ENCODE measurements around the gene GALNT17. TPM values are rescaled to one million over a fixed set of nuclear protein-coding genes. Genes with fewer than 3 reads are reported as not detected.

Gene GALNT17
- total RNA-seq, 4 donors from 2014 or later, result 0.63 to 7.5 (median 3.1) TPM

DNA sequence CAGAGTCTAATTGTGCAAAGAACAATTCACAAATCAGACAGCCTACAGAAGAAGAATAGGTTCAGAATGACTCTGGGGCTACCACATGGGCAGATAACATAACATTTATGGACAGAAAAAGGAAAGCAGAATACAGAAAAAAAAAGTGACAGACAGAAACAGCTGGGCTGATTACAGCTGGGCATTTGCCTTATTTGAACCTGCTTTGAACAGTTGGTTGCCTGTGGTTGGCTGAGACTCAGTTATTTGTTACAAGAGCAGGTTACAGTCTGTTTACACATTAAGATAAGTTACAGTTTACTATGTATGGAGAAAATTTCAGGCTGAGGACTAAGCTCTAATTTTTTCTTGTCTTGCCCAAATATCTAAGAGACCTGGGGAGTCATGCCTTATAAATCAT lies 327.2 kb downstream of the GALNT17 start:
- no peak overlapping the region for H3K4me3 ChIP-seq (ENCODE audit: low read depth, poor library complexity, severe bottlenecking)
- TF ChIP-seq, protein P1, sequence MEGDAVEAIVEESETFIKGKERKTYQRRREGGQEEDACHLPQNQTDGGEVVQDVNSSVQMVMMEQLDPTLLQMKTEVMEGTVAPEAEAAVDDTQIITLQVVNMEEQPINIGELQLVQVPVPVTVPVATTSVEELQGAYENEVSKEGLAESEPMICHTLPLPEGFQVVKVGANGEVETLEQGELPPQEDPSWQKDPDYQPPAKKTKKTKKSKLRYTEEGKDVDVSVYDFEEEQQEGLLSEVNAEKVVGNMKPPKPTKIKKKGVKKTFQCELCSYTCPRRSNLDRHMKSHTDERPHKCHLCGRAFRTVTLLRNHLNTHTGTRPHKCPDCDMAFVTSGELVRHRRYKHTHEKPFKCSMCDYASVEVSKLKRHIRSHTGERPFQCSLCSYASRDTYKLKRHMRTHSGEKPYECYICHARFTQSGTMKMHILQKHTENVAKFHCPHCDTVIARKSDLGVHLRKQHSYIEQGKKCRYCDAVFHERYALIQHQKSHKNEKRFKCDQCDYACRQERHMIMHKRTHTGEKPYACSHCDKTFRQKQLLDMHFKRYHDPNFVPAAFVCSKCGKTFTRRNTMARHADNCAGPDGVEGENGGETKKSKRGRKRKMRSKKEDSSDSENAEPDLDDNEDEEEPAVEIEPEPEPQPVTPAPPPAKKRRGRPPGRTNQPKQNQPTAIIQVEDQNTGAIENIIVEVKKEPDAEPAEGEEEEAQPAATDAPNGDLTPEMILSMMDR (IDR thresholded peaks at IDR 0.05), result no peak
- TF ChIP-seq POLR2A (IDR thresholded peaks at IDR 0.05), result no peak
- DNase-seq (ENCODE audit: low spot score in 2 of 2), result no peak
- intact Hi-C loops (cut with DNase I; ENCODE audit: low total_unique reads), result no loop called here

DNA sequence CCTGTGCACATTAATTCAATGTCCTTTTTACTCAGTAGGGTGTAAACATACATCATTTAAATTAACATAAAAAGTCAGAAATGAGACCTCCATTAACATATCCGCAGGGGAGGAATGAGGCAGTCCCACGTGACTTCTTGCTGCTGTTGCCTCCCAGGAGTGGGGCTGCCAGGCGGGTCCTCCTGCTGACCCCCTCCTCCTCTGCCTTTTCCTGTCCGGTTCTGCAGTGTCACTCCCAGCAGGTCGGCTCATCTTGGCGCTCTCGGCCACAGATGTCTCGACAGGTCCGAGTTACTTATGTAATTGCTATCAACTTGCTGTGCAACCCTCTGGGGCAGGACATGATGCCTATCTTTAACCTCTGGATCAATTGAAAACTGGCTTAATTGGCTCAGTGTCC lies 329.6 kb downstream of the GALNT17 start:
- intact Hi-C loops (cut with DNase I; ENCODE audit: low total_unique reads), result no loop called here
- TF ChIP-seq, protein P1 (IDR thresholded peaks at IDR 0.05), result no peak
- no peak for TF ChIP-seq POLR2A (IDR thresholded peaks at IDR 0.05)
- WGBS, 2 donors, result 68 to 74% methylated on average over 9 of the region's 9 CpGs
- DNase-seq (ENCODE audit: low spot score in 2 of 2), result no peak
- no peak overlapping the region for H3K4me3 ChIP-seq (ENCODE audit: low read depth, poor library complexity, severe bottlenecking)

DNA sequence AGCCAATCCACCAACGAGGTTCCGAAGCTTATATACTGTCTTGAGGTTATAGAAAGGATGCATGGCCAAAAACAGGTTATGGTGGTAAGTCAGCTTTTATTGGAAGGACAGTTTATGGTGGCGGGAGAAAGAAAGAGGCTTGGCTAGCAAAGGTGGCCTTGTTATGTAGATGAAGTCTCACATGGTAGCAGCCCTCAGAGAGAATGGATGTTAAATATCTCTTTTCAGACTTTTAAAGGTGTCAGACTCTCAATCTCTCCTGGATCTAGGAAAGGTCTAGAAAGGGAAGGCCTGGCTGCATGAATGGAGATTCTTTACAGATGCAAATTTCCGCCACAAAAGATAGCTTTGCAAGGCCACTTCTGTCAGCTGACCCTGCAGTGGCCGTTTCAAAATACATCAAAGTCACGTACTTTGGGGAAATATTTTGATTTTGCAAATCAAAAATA lies 333.8 kb downstream of the GALNT17 start:
- intact Hi-C loops (cut with DNase I; ENCODE audit: low total_unique reads), result no loop called here
- no peak overlapping the region for H3K4me3 ChIP-seq (ENCODE audit: low read depth, poor library complexity, severe bottlenecking)
- WGBS, 2 donors, result 59 to 70% methylated on average over 6 of the region's 6 CpGs
- no peak for TF ChIP-seq POLR2A (IDR thresholded peaks at IDR 0.05)
- TF ChIP-seq, protein P1 (IDR thresholded peaks at IDR 0.05), result no peak
- no peak for DNase-seq (ENCODE audit: low spot score in 2 of 2)

DNA sequence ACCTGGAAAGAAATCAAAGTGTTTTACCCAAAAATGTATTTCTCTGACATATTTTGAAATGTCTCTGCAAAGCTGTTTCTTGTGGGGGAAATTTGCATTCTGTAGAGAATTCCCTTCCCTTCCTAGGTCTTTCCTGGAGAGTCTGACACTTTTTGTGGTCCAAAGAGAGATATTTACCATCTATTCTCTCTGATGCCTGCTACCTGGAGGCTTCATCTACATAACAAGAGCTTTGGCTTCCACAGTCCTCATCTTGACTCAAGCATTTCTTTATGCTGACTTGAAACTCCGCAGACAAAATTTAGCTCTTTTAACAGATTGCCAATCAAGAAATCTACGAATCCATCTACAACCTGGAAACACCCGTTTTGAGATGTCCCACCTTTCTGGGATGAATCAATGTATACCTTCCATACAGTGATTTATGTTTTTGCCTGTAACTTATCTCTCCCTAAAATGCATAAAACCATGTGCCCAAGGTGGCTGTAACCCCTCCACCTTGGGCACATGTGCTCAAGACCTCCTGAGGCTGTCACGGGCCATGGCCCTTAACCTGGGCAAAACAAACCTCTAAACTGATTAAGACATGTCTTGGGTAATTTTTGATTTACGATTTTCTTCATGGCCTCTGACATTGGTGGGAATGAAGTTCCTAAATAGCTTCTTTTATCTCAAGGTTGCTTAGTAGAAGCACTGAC lies 334.7 kb downstream of the GALNT17 start:
- TF ChIP-seq, protein P1 (IDR thresholded peaks at IDR 0.05), result no peak
- H3K4me3 ChIP-seq (ENCODE audit: low read depth, poor library complexity, severe bottlenecking), result no peak overlapping the region
- no peak for DNase-seq (ENCODE audit: low spot score in 2 of 2)
- 49 to 62% methylated on average over 5 of the region's 5 CpGs for WGBS, 2 donors
- intact Hi-C loops (cut with DNase I; ENCODE audit: low total_unique reads), result no loop called here

DNA sequence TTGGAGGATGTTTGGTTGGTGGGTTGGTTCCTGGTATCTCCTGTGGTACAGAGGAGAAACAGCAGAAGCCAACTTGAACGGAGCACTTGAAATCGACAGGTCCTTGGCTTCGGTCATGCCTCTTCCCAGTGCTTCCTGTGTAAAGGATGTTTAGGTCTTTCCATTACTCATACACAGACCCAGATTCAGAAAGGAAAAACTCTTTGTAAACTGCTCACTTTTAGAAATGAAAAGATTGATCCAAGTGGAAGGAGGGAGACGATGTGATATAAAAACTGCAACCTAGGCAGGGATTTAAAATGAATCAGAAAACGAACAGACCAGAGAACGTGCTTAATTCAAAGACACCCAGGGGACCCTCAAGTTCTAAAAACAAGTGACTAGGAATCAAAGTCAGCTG lies 338.4 kb downstream of the GALNT17 start:
- TF ChIP-seq, protein P1 (IDR thresholded peaks at IDR 0.05), result no peak
- TF ChIP-seq POLR2A (IDR thresholded peaks at IDR 0.05), result no peak
- DNase-seq (ENCODE audit: low spot score in 2 of 2), result no peak
- H3K4me3 ChIP-seq (ENCODE audit: low read depth, poor library complexity, severe bottlenecking), result no peak overlapping the region
- WGBS, 2 donors, result 68% methylated on average over 6 of the region's 6 CpGs
- intact Hi-C loops (cut with DNase I; ENCODE audit: low total_unique reads), result no loop called here

DNA sequence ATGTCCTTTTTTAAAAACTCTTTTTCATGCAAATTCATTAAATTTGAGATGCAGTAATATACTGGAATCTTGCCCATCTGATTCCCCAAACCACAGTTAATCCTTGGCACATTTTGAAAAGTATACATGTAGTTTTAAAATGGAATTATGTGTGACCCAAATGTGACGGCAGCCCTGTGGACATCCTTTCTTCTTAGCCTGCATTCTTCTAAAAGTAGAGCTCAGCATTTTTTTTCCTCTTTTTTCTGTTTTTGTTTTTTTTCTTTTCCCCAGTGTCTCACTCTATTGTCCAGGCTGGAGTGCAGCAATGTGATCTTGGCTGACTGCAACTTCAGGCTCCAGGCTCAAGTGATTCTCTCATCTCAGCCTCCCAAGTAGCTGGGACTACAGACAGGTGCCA lies 338.9 kb downstream of the GALNT17 start:
- intact Hi-C loops (cut with DNase I; ENCODE audit: low total_unique reads), result no loop called here
- DNase-seq (ENCODE audit: low spot score in 2 of 2), result no peak
- no peak overlapping the region for H3K4me3 ChIP-seq (ENCODE audit: low read depth, poor library complexity, severe bottlenecking)
- 42 to 49% methylated on average over 1 of the region's 1 CpG for WGBS, 2 donors
- TF ChIP-seq POLR2A (IDR thresholded peaks at IDR 0.05), result no peak
- TF ChIP-seq, protein P1 (IDR thresholded peaks at IDR 0.05), result no peak
